MM.1S (cell line): ENCODE data around the gene LRRC45.

ENCODE experiments used
- DNase-seq: peaks from one replicate; pipeline ENCODE4 v3.0.0-alpha.2; 2015
- H2AFZ ChIP-seq: fragments of 300-600 bp; sonication (generic); 2 replicates; pipeline ENCODE4 v1.6.0; 2016; ENCODE audit warnings: antibody characterized with exemption, low read length
- H3F3A ChIP-seq: fragments of 300-600 bp; sonication (generic); 2 replicates; pipeline ENCODE4 v1.6.1; 2016; ENCODE audit warnings: mild to moderate bottlenecking, antibody characterized with exemption, low read length, moderate library complexity, mixed read lengths; ENCODE audit not compliant: insufficient read depth
- H3K27ac ChIP-seq: fragments of 300-600 bp; sonication (generic); 2 replicates; pipeline ENCODE4 v1.5.1; 2016; ENCODE audit warnings: mild to moderate bottlenecking, low read length
- H3K27me3 ChIP-seq: fragments of 300-600 bp; sonication (generic); replicated peaks from 2 replicates; pipeline ENCODE4 v1.6.0; 2016; ENCODE audit warnings: low read length; ENCODE audit not compliant: insufficient read depth
- H3K36me3 ChIP-seq: fragments of 300-600 bp; sonication (generic); replicated peaks from 2 replicates; pipeline ENCODE4 v1.6.1; 2016; ENCODE audit warnings: mild to moderate bottlenecking, low read length, mixed read lengths; ENCODE audit not compliant: insufficient read depth
- H3K4me1 ChIP-seq: fragments of 300-600 bp; sonication (generic); 2 replicates; pipeline ENCODE4 v1.6.1; 2016; ENCODE audit warnings: low read length, mixed read lengths
- H3K4me2 ChIP-seq: fragments of 300-600 bp; sonication (generic); 2 replicates; pipeline ENCODE4 v1.6.0; 2016; ENCODE audit warnings: low read depth, low read length
- H3K4me3 ChIP-seq: fragments of 300-600 bp; sonication (generic); 2 replicates; pipeline ENCODE4 v1.5.1; 2016; ENCODE audit warnings: low read length, mixed read lengths
- H3K79me2 ChIP-seq: fragments of 300-600 bp; sonication (generic); 2 replicates; pipeline ENCODE4 v1.6.1; 2016; ENCODE audit warnings: mixed run types, low read length, mixed read lengths
- H3K9ac ChIP-seq: fragments of 300-600 bp; sonication (generic); 2 replicates; pipeline ENCODE4 v1.6.1; 2016; ENCODE audit warnings: low read length, mixed read lengths
- H3K9me2 ChIP-seq: fragments of 300-600 bp; sonication (generic); replicated peaks from 2 replicates; pipeline ENCODE4 v1.6.1; 2016; ENCODE audit warnings: mild to moderate bottlenecking, low read length, mixed read lengths; ENCODE audit not compliant: insufficient read depth
- H3K9me3 ChIP-seq: fragments of 300-600 bp; sonication (generic); replicated peaks from 2 replicates; pipeline ENCODE4 v1.6.1; 2016; ENCODE audit warnings: mild to moderate bottlenecking, low read length, mixed read lengths; ENCODE audit not compliant: insufficient read depth
- H4K20me1 ChIP-seq: fragments of 300-600 bp; sonication (generic); 2 replicates; pipeline ENCODE4 v1.6.1; 2016; ENCODE audit warnings: mild to moderate bottlenecking, low read length, moderate library complexity, mixed read lengths; ENCODE audit not compliant: insufficient read depth
- EZH2 ChIP-seq: fragments of 300-600 bp; sonication (generic); optimal IDR thresholded peaks from 2 replicates; pipeline ENCODE3; 2017; ENCODE audit warnings: low read depth, mild to moderate bottlenecking, antibody characterized with exemption, low read length, mixed read lengths
- EZH2phosphoT487 ChIP-seq: fragments of 300-600 bp; sonication (generic); IDR thresholded peaks from 2 replicates; pipeline ENCODE4 v1.6.1; 2018; ENCODE audit warnings: antibody characterized with exemption, low read length
- TF ChIP-seq, protein P1 (sequence below): fragments of 300-600 bp; sonication (generic); IDR thresholded peaks from 2 replicates; pipeline ENCODE4 v1.5.1; 2016; ENCODE audit warnings: antibody characterized with exemption, low read length, mixed read lengths

LRRC45 gene

GRCh38 chr17:81983639-81984373 lies 39.3 kb upstream of the LRRC45 start:
- no peaks in the 10 kb centered on the region for H3K9me2 ChIP-seq
- H3K36me3 ChIP-seq, result no peaks in the 10 kb centered on the region
- no peak overlapping the region for H3K4me2 ChIP-seq
- H3K27ac ChIP-seq, result no peak overlapping the region
- peaks cover 8% of the 10 kb centered on the region for H3K4me1 ChIP-seq
- H4K20me1 ChIP-seq, result no peaks in the 10 kb centered on the region
- TF ChIP-seq EZH2, result no peak
- no peak for TF ChIP-seq EZH2phosphoT487
- TF ChIP-seq, protein P1, sequence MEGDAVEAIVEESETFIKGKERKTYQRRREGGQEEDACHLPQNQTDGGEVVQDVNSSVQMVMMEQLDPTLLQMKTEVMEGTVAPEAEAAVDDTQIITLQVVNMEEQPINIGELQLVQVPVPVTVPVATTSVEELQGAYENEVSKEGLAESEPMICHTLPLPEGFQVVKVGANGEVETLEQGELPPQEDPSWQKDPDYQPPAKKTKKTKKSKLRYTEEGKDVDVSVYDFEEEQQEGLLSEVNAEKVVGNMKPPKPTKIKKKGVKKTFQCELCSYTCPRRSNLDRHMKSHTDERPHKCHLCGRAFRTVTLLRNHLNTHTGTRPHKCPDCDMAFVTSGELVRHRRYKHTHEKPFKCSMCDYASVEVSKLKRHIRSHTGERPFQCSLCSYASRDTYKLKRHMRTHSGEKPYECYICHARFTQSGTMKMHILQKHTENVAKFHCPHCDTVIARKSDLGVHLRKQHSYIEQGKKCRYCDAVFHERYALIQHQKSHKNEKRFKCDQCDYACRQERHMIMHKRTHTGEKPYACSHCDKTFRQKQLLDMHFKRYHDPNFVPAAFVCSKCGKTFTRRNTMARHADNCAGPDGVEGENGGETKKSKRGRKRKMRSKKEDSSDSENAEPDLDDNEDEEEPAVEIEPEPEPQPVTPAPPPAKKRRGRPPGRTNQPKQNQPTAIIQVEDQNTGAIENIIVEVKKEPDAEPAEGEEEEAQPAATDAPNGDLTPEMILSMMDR, result no peak
- no peak for DNase-seq
- H3K4me3 ChIP-seq, result no peak overlapping the region
- no peaks in the 10 kb centered on the region for H3K9me3 ChIP-seq
- 0 out of 2 replicates have a peak, but pooled peaks cover 6% of the 10 kb centered on the region for H3K79me2 ChIP-seq
- peaks cover 11% of the 10 kb centered on the region; the same call in 1 of the 2 replicates for H3F3A ChIP-seq
- H3K9ac ChIP-seq, result no peak overlapping the region
- no peak overlapping the region for H2AFZ ChIP-seq
- no peaks in the 10 kb centered on the region for H3K27me3 ChIP-seq

DNA sequence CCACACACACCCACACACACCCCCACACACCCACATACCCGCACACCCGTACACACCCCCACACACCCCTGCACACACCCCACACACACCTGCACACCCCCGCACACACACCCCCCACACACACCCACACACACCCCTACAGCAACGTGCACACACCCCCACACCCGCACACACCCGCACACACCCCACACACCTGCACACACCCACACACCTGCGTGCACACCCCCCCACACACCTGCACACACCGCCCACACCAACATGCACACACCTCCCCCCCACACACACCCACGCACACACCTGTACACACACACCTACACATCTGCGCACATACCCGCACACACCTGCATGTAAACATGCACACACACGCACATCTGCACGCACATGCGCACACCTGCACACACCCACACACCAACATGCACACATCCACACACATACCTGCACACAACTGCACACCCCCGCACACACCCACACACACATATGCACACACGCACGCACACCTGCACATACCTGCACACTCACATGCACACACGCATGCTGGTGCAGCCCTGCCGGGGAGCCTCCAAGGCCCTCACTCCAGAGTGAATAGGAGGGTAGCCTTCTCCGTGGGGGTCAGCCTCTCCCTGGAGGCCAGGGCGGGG lies 38.2 kb upstream of the LRRC45 start:
- Histone ChIP-seq H3K9ac (no peak overlapping the region), H4K20me1 (no peaks in the 10 kb centered on the region), H3K79me2 (no peaks in the 10 kb centered on the region), H3K36me3 (no peaks in the 10 kb centered on the region), H3K27ac (no peak overlapping the region), H3K9me2 (no peaks in the 10 kb centered on the region), H3K4me3 (no peak overlapping the region), H3F3A (peaks cover 8% of the 10 kb centered on the region; the same call in 1 of the 2 replicates), H3K4me2 (no peak overlapping the region), H3K27me3 (no peaks in the 10 kb centered on the region), H2AFZ (no peak overlapping the region), H3K9me3 (no peaks in the 10 kb centered on the region), H3K4me1 (peaks cover 8% of the 10 kb centered on the region)
- DNase-seq, result no peak
- TF ChIP-seq, protein P1, result no peak
- no peak for TF ChIP-seq EZH2phosphoT487

DNA sequence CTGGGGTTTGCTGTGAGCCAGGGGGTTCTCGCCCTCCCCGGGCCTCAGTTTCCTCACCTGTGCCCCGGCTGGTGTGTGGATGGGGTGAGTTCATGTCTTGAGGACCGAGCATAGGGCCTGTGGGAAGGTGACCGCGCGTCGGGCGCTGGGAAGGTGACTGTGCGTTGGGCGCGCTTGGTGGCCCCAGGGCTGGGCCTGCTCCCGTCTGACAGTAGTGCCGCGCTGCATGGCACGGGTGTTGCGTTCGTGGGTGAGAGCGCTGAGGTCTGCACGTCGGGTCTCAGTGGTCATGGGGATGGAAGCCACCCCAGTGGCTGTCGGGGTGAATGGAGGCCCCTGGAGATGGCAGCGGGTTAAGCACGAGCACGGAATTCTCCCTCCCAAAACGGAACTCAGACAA lies 36.5 kb upstream of the LRRC45 start:
- H3K27ac ChIP-seq, result no peak overlapping the region
- H3K79me2 ChIP-seq, result no peaks in the 10 kb centered on the region
- H3K9me2 ChIP-seq, result no peaks in the 10 kb centered on the region
- no peaks in the 10 kb centered on the region for H3F3A ChIP-seq
- TF ChIP-seq EZH2 (no peak), EZH2phosphoT487 (no peak)
- TF ChIP-seq, protein P1, result no peak
- H3K36me3 ChIP-seq, result no peaks in the 10 kb centered on the region
- DNase-seq, result no peak
- H3K4me1 ChIP-seq, result no peaks in the 10 kb centered on the region
- H3K4me3 ChIP-seq, result no peak overlapping the region
- no peak overlapping the region for H3K4me2 ChIP-seq
- H2AFZ ChIP-seq, result no peak overlapping the region
- no peaks in the 10 kb centered on the region for H4K20me1 ChIP-seq
- H3K9me3 ChIP-seq, result no peaks in the 10 kb centered on the region
- no peak overlapping the region for H3K9ac ChIP-seq
- no peaks in the 10 kb centered on the region for H3K27me3 ChIP-seq
